Right lobe of liver (tissue), 4 donors: ENCODE data around the gene HELT.

Experiments used
- CTCF ChIP-seq, 4 donors: fragments of 200-600 bp in 3 of 4; fragments of 450-650 bp in 1 of 4; IDR thresholded peaks; one replicate each; pipeline versions ENCODE4 v1.5.1 to v1.8.0; 2016 to 2022; ENCODE audit warnings: antibody characterized with exemption in 4 of 4, mild to moderate bottlenecking in 2 of 4
- POLR2A ChIP-seq: fragments of 450-650 bp; IDR thresholded peaks from one replicate; pipeline ENCODE4 v1.6.1; 2017; ENCODE audit warnings: antibody characterized with exemption, mild to moderate bottlenecking
- donor health status: DM: no; HTN: no; CAD: no.
- donor health status: DM: no; HTN: no; CAD: no.
- donor health status: DM: no; HTN: yes; CAD: no.

DNA sequence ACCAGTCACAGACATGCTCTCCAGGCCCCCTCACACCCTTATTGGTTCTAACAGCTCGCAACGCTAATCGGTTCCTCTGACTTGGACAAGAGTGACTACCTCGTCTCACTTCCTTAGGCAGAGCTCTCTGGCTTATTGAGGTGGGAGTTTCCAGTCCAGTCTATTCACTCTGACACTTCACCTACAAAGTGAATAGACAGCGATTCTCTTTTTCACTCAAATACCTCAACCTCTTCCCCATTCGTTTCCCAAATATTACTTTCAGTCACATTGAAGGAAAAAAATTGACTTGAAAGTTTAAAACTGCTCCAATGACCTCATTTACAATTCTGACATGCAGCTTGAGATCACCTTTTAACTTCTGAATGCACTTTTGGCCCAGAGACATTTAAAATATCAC is 17.7 kb downstream of the HELT start:
- TF ChIP-seq CTCF (IDR thresholded peaks at IDR 0.05): no peak
- no peak for TF ChIP-seq POLR2A
